Measurements from ENCODE around the gene PA2G4. TPM values are rescaled to one million over a fixed set of nuclear protein-coding genes. Genes with fewer than 3 reads are reported as not detected.

PA2G4 gene
- total RNA-seq, 1 experiment from 2014 or later = 406 TPM

GRCh38 chr12:56129206-56129941 is 25.0 kb downstream of the PA2G4 start:
- H3K36me3 ChIP-seq (ENCODE audit: low read depth, low read length) = peaks cover 32% of the 10 kb centered on the region
- DNase-seq = peak; percentile 62
- H3F3A ChIP-seq (ENCODE audit: low read length, unreplicated experiment) = no peaks in the 10 kb centered on the region
- peak overlapping the region; percentile 85 for H2AFZ ChIP-seq (ENCODE audit: low read length)
- no peak for TF ChIP-seq EZH2phosphoT487 (IDR thresholded peaks at IDR 0.05; ENCODE audit: borderline replicate concordance, low read length)
- TF ChIP-seq EZH2 (IDR thresholded peaks at IDR 0.05; ENCODE audit: low read length, unreplicated experiment) = no peak
- TF ChIP-seq CTCF (conservative IDR thresholded peaks at IDR 0.05; ENCODE audit: low read depth, low read length) = no peak
- peak overlapping the region; percentile 84 for H3K9ac ChIP-seq (ENCODE audit: low read length)
- peak; percentile 36 for ATAC-seq
- H3K4me2 ChIP-seq (ENCODE audit: low read length) = peak overlapping the region; percentile 100
- H3K9me3 ChIP-seq (ENCODE audit: low read length) = no peaks in the 10 kb centered on the region
- H3K4me1 ChIP-seq (ENCODE audit: insufficient read depth, low read length) = peaks cover 27% of the 10 kb centered on the region
- H3K4me3 ChIP-seq (ENCODE audit: low read length) = peak overlapping the region; percentile 96
- H3K79me2 ChIP-seq (ENCODE audit: low read length) = peaks cover 25% of the 10 kb centered on the region
- ChIA-PET CTCF (no interaction called here), POLR2A (ENCODE audit: unreplicated experiment) (interaction anchor here (0.6 to 0.7 kb wide), 3 partner anchors 29 to 222 kb away, joined by 4 to 6 read pairs (median 5); partner anchors contain the start of gene MYL6)
- intact Hi-C loops (cut with micrococcal nuclease) = no loop called here
- H3K9me2 ChIP-seq (replicated peaks; ENCODE audit: low read length) = no peaks in the 10 kb centered on the region
- no peaks in the 10 kb centered on the region for H3K27me3 ChIP-seq (ENCODE audit: low read length)
- BruUV-seq (replicated peaks) = no TSS peak
- H4K20me1 ChIP-seq (ENCODE audit: low read length) = no peaks in the 10 kb centered on the region
- no peak overlapping the region; the same call in 1 of the 2 replicates for H3K27ac ChIP-seq (ENCODE audit: low read length)

GRCh38 chr12:56129942-56130495 is 25.7 kb downstream of the PA2G4 start:
- DNase-seq = no peak
- CTCF ChIA-PET = no interaction called here
- Histone ChIP-seq H3F3A (ENCODE audit: low read length, unreplicated experiment) (no peaks in the 10 kb centered on the region), H3K79me2 (ENCODE audit: low read length) (peaks cover 25% of the 10 kb centered on the region), H3K27ac (ENCODE audit: low read length) (no peak overlapping the region), H3K36me3 (ENCODE audit: low read depth, low read length) (peaks cover 32% of the 10 kb centered on the region), H4K20me1 (ENCODE audit: low read length) (no peaks in the 10 kb centered on the region), H2AFZ (ENCODE audit: low read length) (no peak overlapping the region), H3K9me3 (ENCODE audit: low read length) (no peaks in the 10 kb centered on the region), H3K4me1 (ENCODE audit: insufficient read depth, low read length) (peaks cover 27% of the 10 kb centered on the region), H3K27me3 (ENCODE audit: low read length) (no peaks in the 10 kb centered on the region), H3K4me2 (ENCODE audit: low read length) (peak overlapping the region; percentile 100), H3K9ac (ENCODE audit: low read length) (no peak overlapping the region), H3K9me2 (replicated peaks; ENCODE audit: low read length) (no peaks in the 10 kb centered on the region), H3K4me3 (ENCODE audit: low read length) (peak overlapping the region; percentile 96; the same call in 1 of the 2 replicates)
- intact Hi-C loops (cut with micrococcal nuclease) = no loop called here
- ATAC-seq = no peak
- POLR2A ChIA-PET (ENCODE audit: unreplicated experiment) = interaction anchor here (0.6 kb wide), 1 partner anchor 223 kb away, joined by 5 read pairs; no protein-coding TSS in a partner anchor
- no TSS peak for BruUV-seq (replicated peaks)
- no peak for TF ChIP-seq EZH2 (IDR thresholded peaks at IDR 0.05; ENCODE audit: low read length, unreplicated experiment)

GRCh38 chr12:56130876-56131275 is 26.5 kb downstream of the PA2G4 start:
- CTCF ChIA-PET = no interaction called here

More at GRCh38 chr12:56130876-56131275, 26.5 kb downstream of the PA2G4 start:
- Histone ChIP-seq H4K20me1 (ENCODE audit: low read length) (no peaks in the 10 kb centered on the region), H3K9me2 (replicated peaks; ENCODE audit: low read length) (no peaks in the 10 kb centered on the region), H3F3A (ENCODE audit: low read length, unreplicated experiment) (no peaks in the 10 kb centered on the region), H3K4me3 (ENCODE audit: low read length) (no peak overlapping the region), H2AFZ (ENCODE audit: low read length) (no peak overlapping the region), H3K27ac (ENCODE audit: low read length) (no peak overlapping the region), H3K9ac (ENCODE audit: low read length) (no peak overlapping the region), H3K27me3 (ENCODE audit: low read length) (no peaks in the 10 kb centered on the region), H3K79me2 (ENCODE audit: low read length) (peaks cover 25% of the 10 kb centered on the region), H3K36me3 (ENCODE audit: low read depth, low read length) (peaks cover 32% of the 10 kb centered on the region), H3K9me3 (ENCODE audit: low read length) (no peaks in the 10 kb centered on the region), H3K4me2 (ENCODE audit: low read length) (peak overlapping the region; percentile 5; the same call in 1 of the 2 replicates), H3K4me1 (ENCODE audit: insufficient read depth, low read length) (peaks cover 27% of the 10 kb centered on the region)
- no peak for ATAC-seq
- POLR2A ChIA-PET (ENCODE audit: unreplicated experiment) = no interaction called here
- TF ChIP-seq EZH2phosphoT487 (IDR thresholded peaks at IDR 0.05; ENCODE audit: borderline replicate concordance, low read length) (no peak), CTCF (conservative IDR thresholded peaks at IDR 0.05; ENCODE audit: low read depth, low read length) (no peak), EZH2 (IDR thresholded peaks at IDR 0.05; ENCODE audit: low read length, unreplicated experiment) (no peak)
- intact Hi-C loops (cut with micrococcal nuclease) = no loop called here
- BruUV-seq (replicated peaks) = no TSS peak
- no peak for DNase-seq

All from PC-3 (cell line).